SW480 (cell line): Measurements from ENCODE around the gene RIT1.

Source experiments
- DNase-seq: peaks from one replicate; pipeline ENCODE4 v3.0.0-alpha.2; 2016; ENCODE audit warnings: low spot score

The RIT1 gene

GRCh38 chr1:155892796-155893195, 18.4 kb downstream of the RIT1 start:
- DNase-seq = peak; percentile 22

GRCh38 chr1:155890251-155890650, 20.9 kb downstream of the RIT1 start:
- DNase-seq = no peak

- no peak for DNase-seq
Measured at GRCh38 chr1:155889566-155889965, 21.6 kb downstream of the RIT1 start.

GRCh38 chr1:155888481-155888880, 22.7 kb downstream of the RIT1 start:
- no peak for DNase-seq

- DNase-seq = no peak
Measured at GRCh38 chr1:155884982-155885381, 26.2 kb downstream of the RIT1 start.

- DNase-seq = no peak
Measured at GRCh38 chr1:155884031-155884960, 26.9 kb downstream of the RIT1 start.

- no peak for DNase-seq
Measured at GRCh38 chr1:155882766-155883165, 28.4 kb downstream of the RIT1 start.

GRCh38 chr1:155882235-155882634, 28.9 kb downstream of the RIT1 start:
- DNase-seq = no peak

GRCh38 chr1:155880950-155881349, 30.2 kb downstream of the RIT1 start:
- no peak for DNase-seq

- DNase-seq = no peak
Measured at GRCh38 chr1:155880251-155880650, 30.9 kb downstream of the RIT1 start.

- no peak for DNase-seq
Measured at GRCh38 chr1:155877945-155878344, 33.2 kb downstream of the RIT1 start.

- DNase-seq = no peak
Measured at GRCh38 chr1:155873860-155874259, 37.3 kb downstream of the RIT1 start.

GRCh38 chr1:155872527-155872926, 38.6 kb downstream of the RIT1 start:
- no peak for DNase-seq

- DNase-seq = no peak
Measured at GRCh38 chr1:155871390-155871789, 39.8 kb downstream of the RIT1 start.

GRCh38 chr1:155867766-155868165, 43.4 kb downstream of the RIT1 start:
- DNase-seq = no peak

GRCh38 chr1:155864393-155864792, 46.8 kb downstream of the RIT1 start:
- no peak for DNase-seq

GRCh38 chr1:155861896-155862295, 49.3 kb downstream of the RIT1 start:
- no peak for DNase-seq

GRCh38 chr1:155860970-155861510, 50.1 kb downstream of the RIT1 start:
- DNase-seq = no peak

- DNase-seq = no peak
Measured at GRCh38 chr1:155859881-155860871, 51.0 kb downstream of the RIT1 start.

GRCh38 chr1:155859234-155859829, 51.8 kb downstream of the RIT1 start, which contains the start of gene SYT11:
SYT11 (plus strand) TSS chr1:155859567; CDS start chr1:155859762, 195 bp downstream.
- peak; percentile 93 for DNase-seq

- no peak for DNase-seq
Measured at GRCh38 chr1:155858800-155859233, 52.3 kb downstream of the RIT1 start.
